GM12873 (cell line): ENCODE measurements around the gene HOTAIR.

Source experiments
- CTCF ChIP-seq: IDR thresholded peaks from 2 replicates; pipeline ENCODE4 v1.5.1; 2012; ENCODE audit warnings: low read depth, mild to moderate bottlenecking, moderate library complexity, low read length, control low read depth; ENCODE audit not compliant: insufficient read depth; ENCODE audit errors: missing control alignments

HOTAIR gene

GRCh38 chr12:53970451-53970850 is 4.3 kb downstream of the HOTAIR start:
- TF ChIP-seq CTCF = no peak

GRCh38 chr12:53969588-53970259 is 5.0 kb downstream of the HOTAIR start:
- TF ChIP-seq CTCF = no peak

GRCh38 chr12:53968214-53969127 is 6.3 kb downstream of the HOTAIR start:
- no peak for TF ChIP-seq CTCF

GRCh38 chr12:53967421-53967925 is 7.3 kb downstream of the HOTAIR start:
- no peak for TF ChIP-seq CTCF

GRCh38 chr12:53966385-53967133 is 8.2 kb downstream of the HOTAIR start:
- TF ChIP-seq CTCF = no peak

GRCh38 chr12:53966085-53966384 is 8.7 kb downstream of the HOTAIR start:
- no peak for TF ChIP-seq CTCF

GRCh38 chr12:53965281-53966084 is 9.3 kb downstream of the HOTAIR start:
- TF ChIP-seq CTCF = no peak
